GM18517 (cell line): ENCODE measurements around the gene SLC5A1.

Experiments
- ATAC-seq: cut with Tn5 transposase; IDR thresholded peaks from one replicate; pipeline ENCODE4 v1.9.1; 2021; ENCODE audit warnings: mild to moderate bottlenecking, moderate library complexity; ENCODE audit not compliant: unreplicated experiment

Gene SLC5A1

DNA sequence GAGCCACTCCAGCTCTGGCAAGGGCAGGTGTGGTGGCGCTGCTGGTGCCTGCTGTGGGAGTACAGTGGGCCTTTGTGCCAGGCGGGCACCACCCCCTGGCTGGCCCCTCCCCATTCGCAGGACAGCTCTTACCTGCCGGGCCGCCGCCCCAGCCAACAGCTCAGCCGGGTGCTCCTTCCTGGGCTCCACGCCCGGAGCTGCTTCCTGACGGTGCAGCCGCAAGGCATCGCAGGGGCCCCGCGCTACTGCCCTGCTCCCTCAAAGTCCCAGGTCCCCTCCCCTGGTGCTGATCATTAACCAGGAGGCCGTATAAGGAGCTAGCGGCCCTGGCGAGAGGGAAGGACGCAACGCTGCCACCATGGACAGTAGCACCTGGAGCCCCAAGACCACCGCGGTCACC, at the start of gene SLC5A1:
Gene SLC5A1 (plus strand): TSS at position 338 of the 400 bp plus-strand sequence. CDS start 21 bp downstream, at position 359.
- no peak for ATAC-seq

DNA sequence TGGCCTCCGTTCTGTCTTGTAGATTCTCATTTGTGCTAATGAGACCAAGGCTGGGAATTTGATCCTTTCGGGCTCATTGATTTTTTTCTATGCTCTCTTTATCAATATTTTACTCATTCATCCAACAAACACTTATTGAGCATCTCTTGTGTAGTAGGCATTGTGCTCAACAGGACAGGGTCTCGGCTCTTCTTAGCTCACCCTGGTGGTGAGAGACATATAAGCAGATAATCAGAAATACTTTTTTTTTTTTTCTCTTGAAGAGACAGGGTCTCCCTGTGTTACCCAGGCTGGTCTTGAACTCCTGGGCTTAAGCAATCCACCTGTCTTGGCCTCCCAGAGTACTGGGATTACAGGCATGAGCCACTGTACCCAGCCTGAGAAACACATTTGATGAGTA, 48.0 kb upstream of the SLC5A1 start:
- no peak for ATAC-seq

GRCh38 chr22:31995807-31996206, 47.3 kb upstream of the SLC5A1 start:
- no peak for ATAC-seq

- ATAC-seq, result no peak
These were observed 44.2 kb upstream of the SLC5A1 start for GRCh38 chr22:31998784-31999385.

DNA sequence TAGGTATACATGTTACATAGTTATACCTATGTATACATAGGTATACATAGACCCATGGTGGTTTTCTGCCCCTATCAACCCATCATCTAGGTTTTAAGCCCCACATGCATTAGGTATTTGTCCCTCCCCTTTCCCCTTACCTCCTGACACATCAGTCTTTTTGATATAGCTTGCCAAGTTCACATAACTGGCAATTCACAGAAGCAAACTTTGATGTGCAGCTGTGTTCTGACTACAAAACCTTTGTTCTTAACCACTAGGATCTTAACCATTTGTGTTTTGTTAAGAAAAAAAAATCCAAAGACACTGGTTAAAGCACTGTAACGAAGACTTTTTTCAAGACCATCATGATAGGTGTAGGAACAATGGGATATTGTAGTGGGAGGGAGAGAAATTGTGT, 42.9 kb upstream of the SLC5A1 start:
- no peak for ATAC-seq

GRCh38 chr22:32005453-32005852, 37.6 kb upstream of the SLC5A1 start:
- ATAC-seq, result no peak

DNA sequence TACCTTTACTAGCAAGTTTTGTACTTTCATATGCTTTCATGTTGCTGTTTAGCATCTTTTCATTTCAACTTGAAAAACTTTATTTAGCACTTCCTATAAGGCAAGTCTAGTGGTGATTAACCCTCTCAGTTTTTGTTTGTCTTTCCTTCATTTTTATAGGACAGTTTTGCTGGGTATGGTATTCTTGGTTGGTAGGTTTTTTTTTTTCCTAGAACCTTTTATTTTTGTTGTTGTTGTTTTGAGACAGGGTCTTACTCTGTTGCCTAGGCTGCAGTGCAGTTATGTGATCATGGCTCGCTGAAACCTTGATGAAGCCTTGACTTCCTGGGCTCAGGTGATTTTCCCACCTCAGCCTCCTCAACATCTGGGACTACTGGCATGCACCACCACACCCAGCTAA, 29.9 kb upstream of the SLC5A1 start:
- ATAC-seq, result no peak

- ATAC-seq, result no peak
These were observed 27.0 kb upstream of the SLC5A1 start for GRCh38 chr22:32016081-32016480.

GRCh38 chr22:32018056-32018455, 25.0 kb upstream of the SLC5A1 start:
- no peak for ATAC-seq

GRCh38 chr22:32020117-32020516, 22.9 kb upstream of the SLC5A1 start:
- ATAC-seq, result no peak

DNA sequence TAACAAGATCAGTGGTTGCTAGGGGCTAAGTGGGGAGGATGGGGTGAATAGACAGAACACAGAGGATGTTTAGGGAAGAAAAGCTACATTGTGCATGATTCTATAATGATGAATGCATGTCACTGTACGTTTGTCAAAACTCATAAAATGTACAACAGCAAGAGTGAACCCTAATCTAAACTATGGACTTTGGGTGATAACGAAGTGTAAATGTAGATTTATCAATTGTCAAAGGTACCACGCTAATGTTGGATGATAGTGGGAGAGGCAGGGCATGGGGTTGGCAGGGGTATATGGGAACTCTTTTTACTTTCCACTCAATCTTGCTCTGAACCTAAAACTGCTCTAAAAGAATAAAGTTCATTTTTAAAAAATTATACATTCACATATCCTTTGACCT, 21.3 kb upstream of the SLC5A1 start:
- no peak for ATAC-seq

DNA sequence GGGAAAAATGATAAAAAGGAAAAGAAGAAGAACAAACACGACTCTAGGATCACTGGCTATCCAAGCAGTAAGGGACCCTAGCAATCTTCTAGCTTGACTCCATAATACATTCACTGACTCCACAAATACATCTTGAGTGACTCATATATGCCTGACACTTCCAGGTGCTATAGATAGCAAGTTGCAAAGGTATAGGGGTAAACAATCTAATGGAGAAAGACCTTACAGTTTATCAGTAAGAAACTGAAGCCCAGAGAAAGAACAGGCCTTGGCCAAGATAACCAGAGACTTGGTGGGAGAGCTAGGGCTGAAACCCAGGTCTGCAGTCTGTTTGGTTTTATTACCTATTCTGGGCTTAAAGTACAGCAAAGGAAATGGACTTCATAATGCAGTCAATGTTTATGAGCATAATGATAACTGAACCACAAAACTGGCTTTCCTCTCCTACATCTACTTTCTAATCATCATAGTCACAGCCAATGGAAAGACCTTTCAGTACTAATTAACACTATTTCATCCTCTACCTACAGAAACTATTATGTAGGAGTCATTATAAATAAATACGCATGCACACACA, 19.7 kb upstream of the SLC5A1 start:
- no peak for ATAC-seq

GRCh38 chr22:32024796-32025195, 18.3 kb upstream of the SLC5A1 start:
- no peak for ATAC-seq

DNA sequence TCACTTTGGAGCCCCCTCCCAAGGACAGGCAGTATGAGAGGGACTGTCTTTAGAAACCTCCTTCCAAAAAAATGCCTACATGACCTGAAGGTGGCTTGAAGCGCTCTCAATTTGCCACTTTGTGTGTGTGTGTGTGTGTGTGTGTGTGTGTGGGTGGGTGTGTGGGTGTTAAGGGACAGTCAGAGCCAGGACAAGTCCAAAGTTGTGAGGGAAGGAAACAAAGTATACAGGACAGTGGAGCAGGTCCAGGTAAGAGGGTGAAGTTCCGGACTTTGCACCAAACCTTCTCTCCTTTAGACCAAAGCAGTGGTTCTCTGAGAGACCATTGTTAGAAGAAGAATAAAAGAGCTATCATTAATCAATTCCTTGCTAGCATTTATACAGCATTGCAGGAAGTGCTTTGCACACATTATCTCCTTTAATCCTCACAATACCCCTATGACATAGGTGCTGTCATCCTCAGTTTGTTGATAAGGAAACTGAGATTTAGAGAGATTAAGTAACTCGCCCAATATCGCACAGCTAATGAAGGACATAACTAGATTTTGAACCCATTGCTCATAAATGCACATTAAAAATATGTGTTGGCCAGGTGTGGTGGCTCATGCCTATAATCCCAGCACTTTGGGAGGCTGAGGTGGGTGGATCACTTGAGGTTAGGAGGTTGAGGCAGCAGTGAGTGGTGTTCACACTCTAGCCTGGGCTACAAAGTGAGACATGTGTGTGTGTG, 12.4 kb upstream of the SLC5A1 start:
- ATAC-seq, result no peak

DNA sequence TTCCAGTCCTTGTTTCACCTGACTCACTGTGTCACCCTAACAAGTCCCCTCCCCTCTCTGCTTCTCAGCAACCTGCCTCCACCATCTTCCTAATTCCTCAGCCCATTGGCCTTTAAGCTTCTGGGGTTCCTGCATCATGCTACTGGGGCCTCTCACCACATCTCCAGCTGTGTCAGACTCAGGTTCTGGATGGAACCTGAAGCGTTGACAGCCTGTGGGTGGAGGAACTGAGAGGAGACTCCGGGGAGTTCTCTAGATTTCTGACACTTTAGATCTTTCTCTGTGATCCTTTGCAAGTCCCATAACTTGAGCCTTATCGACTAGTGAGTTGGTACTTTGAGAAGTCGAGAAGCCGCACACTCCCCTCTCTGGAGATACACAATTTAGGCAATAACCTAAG, 11.6 kb upstream of the SLC5A1 start:
- ATAC-seq, result no peak

DNA sequence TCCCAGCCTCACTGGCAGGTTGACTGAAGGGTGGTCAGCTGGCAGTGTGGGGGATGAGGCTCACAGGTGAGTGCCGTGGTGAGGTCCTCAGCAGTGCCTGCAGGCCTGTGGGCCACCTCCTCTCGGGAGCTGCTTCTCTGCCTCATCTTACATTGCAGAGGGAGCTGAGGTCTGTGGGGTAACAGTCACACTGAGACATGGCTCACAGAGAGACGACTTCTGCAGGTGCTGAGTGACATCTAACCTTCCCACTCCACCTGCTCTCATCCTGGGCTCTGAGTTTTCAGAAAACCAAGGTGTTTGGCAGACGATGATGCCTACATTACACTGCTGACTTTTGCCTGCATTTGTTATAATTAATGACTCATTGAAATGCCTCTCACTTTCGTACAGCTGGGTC, 8.8 kb upstream of the SLC5A1 start:
- no peak for ATAC-seq

DNA sequence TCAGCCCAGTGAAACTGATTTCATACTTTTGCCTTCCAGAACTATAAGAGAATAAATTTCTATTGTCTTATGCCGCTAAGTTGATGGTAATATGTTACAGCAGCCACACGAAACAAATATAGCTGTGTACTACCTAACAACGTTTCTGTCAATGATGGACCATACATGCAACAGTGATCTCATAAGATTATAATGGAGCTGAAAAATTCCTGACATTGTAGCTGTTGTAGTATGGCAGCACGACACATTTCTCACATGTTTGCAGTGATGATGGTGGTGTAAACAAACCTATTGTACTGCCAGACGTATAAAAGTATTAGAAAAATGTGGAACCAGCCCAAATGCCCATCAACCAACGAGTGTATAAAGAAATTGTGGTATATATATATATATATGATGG, 5.8 kb upstream of the SLC5A1 start:
- ATAC-seq, result no peak

DNA sequence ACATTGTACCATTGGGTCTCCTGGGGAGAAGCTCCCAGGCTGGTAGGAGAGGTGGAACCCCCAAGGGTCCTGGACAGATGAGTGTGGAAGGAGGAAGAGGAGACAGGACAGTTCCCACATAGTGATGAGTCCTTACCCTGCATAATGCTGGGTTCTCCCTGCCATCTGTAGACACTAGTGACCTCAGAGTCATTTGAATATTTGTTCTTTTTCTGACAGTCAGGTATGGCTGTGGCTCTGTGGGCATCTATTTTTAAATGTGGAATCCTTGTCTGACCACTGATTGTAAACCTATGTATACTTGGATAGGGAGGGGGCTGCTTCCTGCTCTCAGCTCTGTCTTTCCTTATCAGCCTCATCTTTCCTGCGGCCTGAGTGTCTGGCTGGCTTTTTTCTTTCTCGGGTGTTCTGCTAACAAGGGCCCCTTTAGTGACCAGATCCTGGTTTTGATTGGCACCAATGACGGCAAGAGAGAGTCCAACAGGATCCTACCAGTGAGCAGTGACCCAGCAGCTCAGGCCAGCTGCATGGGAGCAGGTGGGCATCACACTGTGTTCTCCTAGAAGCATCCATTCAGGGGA, 2.6 kb upstream of the SLC5A1 start:
- no peak for ATAC-seq

- ATAC-seq, result no peak
These were observed 330 bp downstream of the SLC5A1 start for GRCh38 chr22:32043391-32043790.

DNA sequence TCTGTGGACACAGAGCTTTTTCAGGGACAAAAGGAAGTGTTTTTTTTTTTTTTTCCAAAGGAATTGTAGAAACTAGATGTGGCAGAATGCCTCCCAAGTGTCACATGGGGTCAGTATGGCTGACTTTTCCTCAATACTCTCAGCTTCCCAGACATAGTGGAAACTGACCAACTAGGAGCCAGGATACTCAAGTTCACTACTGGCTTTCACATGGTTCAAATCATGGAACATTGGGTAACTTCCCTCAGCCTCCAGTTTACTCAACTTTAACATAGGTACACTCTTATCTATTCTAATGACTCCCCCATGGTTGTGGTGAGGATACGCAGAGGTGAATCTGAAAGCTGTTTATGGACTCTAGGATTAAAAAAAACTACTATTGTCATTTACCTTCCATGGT, 1.4 kb downstream of the SLC5A1 start:
- no peak for ATAC-seq

GRCh38 chr22:32044913-32045312, 1.9 kb downstream of the SLC5A1 start:
- no peak for ATAC-seq

GRCh38 chr22:32048069-32048468, 5.0 kb downstream of the SLC5A1 start:
- ATAC-seq, result no peak
